Regular cardiac myocyte (primary cell): ENCODE measurements around the gene LRRC4. TPM values are rescaled to one million over a fixed set of nuclear protein-coding genes. Genes with fewer than 3 reads are reported as not detected.

Experiments
- total RNA-seq: library from RNA; depleted of rRNA; stranded (reverse); fragments of >200 nt; gene quantifications from 2 replicates; pipeline ENCODE4 v1.2.3, GENCODE V29; 2014

LRRC4 gene, protein sequence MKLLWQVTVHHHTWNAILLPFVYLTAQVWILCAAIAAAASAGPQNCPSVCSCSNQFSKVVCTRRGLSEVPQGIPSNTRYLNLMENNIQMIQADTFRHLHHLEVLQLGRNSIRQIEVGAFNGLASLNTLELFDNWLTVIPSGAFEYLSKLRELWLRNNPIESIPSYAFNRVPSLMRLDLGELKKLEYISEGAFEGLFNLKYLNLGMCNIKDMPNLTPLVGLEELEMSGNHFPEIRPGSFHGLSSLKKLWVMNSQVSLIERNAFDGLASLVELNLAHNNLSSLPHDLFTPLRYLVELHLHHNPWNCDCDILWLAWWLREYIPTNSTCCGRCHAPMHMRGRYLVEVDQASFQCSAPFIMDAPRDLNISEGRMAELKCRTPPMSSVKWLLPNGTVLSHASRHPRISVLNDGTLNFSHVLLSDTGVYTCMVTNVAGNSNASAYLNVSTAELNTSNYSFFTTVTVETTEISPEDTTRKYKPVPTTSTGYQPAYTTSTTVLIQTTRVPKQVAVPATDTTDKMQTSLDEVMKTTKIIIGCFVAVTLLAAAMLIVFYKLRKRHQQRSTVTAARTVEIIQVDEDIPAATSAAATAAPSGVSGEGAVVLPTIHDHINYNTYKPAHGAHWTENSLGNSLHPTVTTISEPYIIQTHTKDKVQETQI
- 0.19 TPM in 1 of 2 replicates, not detected in the other for total RNA-seq

DNA sequence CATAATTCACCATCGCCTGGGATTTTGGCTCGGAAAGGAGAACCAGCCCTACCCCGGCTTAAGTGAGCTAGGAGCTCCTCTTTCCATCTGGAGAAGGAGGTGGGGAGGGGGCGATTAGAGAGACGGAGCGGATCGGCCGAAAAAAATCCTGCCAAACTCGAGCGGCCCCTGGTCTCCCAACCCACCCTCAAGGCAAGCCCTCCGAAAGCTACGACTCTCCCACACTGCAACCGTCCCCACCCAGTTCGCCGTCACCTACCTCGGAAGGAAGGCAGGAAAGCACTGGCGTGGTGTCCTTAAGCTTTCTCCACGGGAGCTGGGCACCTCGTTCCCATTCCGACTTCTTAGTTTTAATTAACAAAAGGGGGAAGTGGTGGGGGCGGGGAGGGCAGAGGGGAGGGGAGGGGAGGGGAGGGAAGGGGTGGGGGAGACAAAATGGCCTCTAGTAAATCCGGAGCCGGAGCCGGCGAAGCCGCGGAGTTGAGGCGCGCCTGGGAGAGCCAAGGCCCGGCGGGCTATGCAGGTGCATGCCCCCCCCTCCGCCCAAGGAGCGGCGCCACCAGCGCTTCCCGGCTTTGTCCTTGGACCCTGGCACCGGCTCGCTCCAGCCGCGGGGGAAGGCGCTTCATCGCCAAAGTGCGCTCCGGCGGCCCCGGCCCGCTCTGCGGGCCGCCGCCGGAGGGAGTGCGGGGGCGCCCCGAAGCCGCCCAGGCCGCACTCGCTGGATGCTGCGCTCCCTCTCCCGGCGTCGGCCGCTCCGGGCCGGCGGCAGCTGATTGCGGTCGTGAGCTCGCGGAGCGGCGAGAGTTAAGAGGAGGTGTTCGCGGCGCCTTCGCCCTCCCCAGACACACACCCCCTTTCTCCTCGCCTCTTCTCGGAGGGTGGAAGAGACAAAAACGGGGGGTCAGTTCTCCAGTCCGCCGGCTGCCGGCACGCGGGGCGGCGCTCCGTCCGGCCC is at the start of gene LRRC4:
LRRC4 (minus strand) TSS at position 784 of the 958 bp plus-strand sequence. CDS start 797 bp downstream, outside the sequence.

Other genes starting within 250 kb of the LRRC4 start
- gene LEP, start 209.8 kb upstream of the LRRC4 start, total RNA-seq: 8.2 TPM in 1 of 2 replicates, not detected in the other